ENCODE data around the gene H2AZ1. TPM values are rescaled to one million over a fixed set of nuclear protein-coding genes. Genes with fewer than 3 reads are reported as not detected.

H2AZ1 gene
- total RNA-seq = 132 TPM

DNA sequence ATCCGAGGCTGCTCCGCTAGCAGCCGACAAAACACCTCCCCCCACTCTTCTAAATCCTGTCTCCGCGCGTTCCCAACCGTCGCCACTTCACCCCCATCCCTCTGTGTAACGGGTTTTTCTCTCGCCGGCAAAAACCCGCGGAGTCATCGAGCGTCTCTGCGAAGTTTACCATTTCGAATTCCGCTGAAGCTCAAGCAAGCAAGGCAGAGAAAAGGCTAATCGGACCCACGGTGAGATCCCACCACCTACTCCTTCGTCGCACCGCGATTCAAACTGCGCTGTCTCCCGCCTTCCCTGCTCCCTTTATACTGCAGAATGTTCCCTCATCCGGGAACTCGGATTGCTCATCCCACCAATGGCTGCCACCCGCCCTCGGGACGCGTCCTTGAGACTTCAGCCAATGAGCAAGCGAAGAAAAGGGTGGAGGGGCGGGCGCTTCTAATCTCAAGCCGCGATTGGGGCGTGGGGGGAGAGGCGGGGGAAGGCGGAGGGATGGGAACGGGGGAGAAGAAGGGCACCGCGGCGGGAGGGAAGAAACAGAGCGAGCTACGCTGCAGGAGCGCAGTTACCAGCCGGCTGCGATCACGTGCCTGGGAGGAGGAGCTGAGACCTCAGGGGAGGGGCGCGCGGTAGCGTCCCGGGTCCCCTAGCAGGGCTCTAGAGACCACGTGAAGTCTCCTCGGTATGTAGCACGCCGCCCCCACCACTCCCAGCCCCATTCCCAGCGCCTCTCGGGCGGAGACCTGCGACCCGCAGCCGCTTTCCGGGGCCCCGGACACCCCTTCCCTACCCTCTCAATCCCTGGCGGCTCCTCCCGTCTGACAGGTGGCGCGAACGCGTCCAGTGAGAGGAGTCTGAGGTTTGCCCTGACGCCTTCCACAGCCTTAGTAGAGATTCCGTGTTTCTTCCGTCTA is at the start of gene H2AZ1:
H2AZ1 (minus strand) TSS at position 277 of the 914 bp plus-strand sequence; CDS start at position 172, 105 bp downstream.

DNA sequence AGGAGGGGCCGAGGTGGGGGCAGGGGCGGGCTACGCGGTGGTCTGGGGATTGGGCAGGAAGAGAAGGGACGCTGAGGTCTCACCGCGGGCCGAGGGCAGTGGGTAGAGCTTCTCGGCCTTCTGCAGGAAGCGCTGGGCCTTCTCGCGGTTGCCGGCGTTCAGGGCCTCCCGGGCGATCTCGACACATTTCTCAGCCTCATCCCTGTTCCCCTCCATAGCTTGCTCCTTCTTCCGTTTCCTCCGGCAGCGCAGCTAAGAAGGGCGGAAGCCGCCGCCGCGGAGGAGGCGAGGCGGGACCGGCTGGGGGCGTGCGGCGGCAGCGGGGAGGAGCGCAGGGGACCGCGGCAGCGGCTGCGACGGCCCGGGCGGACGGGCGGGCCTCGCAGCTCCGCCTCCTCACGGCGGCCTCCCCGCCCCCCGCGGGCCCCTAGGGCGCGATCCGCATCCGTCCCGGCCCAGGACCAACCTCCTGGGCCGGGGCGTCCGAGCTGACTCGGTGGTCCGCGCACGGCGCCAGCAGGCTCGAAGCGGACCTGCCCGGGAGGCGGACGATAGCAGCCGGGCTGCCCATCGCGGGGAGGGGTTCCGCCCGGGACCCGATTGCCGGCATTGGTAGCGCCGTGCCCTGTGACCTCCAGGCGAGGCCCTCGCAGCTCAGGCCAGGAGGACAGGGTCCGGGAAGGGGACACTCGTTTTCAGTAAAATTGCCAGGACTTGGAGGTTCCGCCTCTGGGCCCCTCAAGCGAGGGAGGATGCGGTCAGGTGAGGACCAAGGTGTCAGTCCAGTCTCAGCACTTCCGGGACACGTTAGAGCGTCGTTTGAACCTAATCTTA is 3.5 kb downstream of the H2AZ1 start, which contains the start of gene DNAJB14:
DNAJB14 (minus strand) TSS at position 263 of the 834 bp plus-strand sequence; CDS start at position 216, 47 bp downstream.

Other genes with a start within 250 kb of the H2AZ1 start
- gene DAPP1, start 133.4 kb downstream of the H2AZ1 start, total RNA-seq = 1.6 TPM
- 72.2 TPM for gene LAMTOR3, start 55.8 kb downstream of the H2AZ1 start, total RNA-seq
- 96.0 TPM for gene DNAJB14, start 3.7 kb downstream of the H2AZ1 start, total RNA-seq
- gene DDIT4L, start 240.2 kb upstream of the H2AZ1 start, total RNA-seq = 3.7 TPM

Data from diencephalon (tissue), 1 donor.